ENCODE measurements around the gene PNN.

DNA sequence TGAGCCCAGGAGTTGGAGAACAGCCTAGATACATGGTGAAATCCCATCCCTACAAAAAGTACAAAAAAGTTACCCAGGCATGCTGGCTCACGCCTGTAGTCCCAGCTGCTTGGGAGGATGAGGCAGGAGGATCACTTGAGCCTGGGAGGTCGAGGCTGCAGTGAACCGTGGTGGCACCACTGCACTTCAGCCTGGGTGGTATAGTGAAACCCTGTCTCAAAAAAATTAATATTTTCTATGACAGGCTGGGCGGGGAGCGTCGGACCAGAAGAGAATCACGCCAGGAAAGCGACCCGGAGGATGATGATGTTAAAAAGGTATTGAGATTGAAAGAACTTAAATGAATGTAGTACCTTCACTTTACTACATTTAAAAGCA lies 2.1 kb downstream of the PNN start:
- TF ChIP-seq POLR2A (IDR thresholded peaks at IDR 0.05; ENCODE audit: extremely low read depth, insufficient read length) = no peak
- TF ChIP-seq, protein P1, sequence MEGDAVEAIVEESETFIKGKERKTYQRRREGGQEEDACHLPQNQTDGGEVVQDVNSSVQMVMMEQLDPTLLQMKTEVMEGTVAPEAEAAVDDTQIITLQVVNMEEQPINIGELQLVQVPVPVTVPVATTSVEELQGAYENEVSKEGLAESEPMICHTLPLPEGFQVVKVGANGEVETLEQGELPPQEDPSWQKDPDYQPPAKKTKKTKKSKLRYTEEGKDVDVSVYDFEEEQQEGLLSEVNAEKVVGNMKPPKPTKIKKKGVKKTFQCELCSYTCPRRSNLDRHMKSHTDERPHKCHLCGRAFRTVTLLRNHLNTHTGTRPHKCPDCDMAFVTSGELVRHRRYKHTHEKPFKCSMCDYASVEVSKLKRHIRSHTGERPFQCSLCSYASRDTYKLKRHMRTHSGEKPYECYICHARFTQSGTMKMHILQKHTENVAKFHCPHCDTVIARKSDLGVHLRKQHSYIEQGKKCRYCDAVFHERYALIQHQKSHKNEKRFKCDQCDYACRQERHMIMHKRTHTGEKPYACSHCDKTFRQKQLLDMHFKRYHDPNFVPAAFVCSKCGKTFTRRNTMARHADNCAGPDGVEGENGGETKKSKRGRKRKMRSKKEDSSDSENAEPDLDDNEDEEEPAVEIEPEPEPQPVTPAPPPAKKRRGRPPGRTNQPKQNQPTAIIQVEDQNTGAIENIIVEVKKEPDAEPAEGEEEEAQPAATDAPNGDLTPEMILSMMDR (IDR thresholded peaks at IDR 0.05; ENCODE audit: low read depth, low read length) = no peak
- TF ChIP-seq MYC (IDR thresholded peaks at IDR 0.05; ENCODE audit: low read depth, low read length) = no peak
